Activated CD4-positive, alpha-beta T cell treated with anti-CD3 and anti-CD28 coated beads, Interleukin-2, amount 50 U/mL, for 24 hours (primary cell): ENCODE measurements around the gene SYNE3.

Experiments
- DNase-seq, 2 donors: peaks; one replicate each; pipeline ENCODE4 v3.0.0-alpha.2; 2020; ENCODE audit warnings: low read depth in 1 of 2, low spot score in 1 of 2

SYNE3 gene

DNA sequence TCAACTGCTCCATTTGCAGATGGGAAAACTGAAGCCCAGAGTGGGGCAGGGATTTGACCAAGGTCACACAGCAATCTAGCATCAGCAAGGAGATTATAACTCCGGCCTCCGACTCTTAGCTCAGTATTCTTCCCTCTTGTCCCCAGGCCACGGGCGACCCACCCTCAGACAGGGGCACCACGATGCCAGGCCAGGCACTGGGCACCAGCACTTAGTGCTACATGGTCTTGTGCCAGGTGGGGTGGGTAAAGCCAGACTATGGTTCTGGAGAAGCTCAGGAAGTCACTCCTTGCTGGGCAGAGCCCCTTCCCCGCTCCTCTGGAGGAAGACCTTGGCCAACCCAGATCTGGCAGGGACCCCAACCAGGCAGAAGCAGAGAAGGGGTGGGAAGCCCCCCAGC, 41.5 kb downstream of the SYNE3 start:
- no peak for DNase-seq

DNA sequence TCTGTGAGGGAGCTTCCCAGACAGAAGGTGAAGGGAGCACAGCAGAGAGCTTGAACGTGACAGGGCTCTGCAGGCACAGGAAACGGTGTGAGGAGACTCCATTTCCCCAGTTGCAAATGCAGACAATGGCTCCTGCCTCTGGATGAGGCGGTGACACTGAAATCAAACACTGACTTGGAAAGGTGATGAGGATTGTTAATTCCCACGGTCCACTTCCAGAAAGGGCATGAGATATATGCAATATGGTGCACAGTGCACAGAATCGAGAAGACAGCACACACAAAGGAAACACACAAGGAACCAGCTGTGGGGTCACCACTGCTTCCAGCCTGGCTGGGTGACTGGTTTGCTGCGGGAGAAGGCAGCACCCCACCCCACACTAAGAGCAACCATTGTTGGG, 42.0 kb downstream of the SYNE3 start:
- DNase-seq, result no peak

DNA sequence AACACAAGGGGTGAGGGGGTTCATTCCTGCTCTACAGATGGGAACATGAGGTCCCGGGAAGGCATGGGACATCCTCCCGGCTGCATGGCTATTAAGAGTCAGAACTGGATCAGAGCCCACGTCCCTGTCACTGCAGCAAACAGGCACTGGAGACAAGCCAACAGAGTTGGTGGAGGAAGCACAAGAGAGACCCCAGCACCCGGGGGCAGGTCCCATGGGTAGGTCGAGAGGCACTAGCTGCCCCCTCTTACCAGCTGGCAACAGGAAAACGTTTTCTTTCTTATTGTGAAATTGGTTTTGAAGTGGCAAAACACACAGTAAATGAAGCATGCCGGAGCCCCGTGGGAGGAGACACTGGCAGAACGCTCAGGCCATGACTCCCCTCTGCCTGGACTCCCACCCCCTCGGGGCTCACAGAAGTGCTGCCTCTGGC, 43.6 kb downstream of the SYNE3 start:
- DNase-seq, result no peak

DNA sequence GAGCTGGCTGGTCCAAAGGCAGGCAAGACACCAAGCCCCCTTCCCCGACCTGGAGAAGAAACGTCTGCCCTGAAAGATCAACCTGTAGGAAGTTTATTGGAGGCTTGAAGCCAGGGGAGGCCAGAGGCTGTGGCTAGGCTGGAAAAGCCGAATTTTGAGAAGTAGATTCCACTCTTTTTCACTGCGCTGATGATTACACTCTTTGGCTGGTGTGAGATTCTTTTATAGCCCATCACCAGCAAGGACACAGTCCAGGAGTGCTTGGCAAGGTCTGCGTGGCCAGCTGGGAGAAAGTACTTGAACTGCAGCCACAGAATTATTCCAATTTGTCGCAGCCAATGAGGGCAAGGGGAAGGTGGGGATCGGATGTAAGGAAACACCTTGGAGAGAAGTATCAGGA, 45.0 kb downstream of the SYNE3 start:
- DNase-seq, result no peak

DNA sequence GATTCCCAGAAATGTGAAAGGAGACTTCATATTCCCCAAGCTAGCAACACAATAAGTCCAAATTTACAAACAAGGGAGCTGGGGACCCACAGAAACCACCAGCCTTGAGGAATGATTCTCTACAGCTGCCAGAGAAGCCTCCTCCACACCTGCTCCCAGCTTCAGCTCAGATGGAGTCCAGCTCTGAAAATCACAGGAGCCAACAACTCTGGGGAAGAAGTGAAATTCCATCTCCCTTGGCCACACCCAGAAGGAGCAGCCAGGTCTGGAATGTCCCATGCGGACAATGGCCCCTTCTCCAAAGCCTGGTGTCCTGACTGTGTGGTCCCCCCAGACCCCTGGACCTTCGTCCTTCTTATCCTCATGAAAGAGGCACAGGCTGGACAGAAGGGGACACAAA, 45.4 kb downstream of the SYNE3 start:
- no peak for DNase-seq

DNA sequence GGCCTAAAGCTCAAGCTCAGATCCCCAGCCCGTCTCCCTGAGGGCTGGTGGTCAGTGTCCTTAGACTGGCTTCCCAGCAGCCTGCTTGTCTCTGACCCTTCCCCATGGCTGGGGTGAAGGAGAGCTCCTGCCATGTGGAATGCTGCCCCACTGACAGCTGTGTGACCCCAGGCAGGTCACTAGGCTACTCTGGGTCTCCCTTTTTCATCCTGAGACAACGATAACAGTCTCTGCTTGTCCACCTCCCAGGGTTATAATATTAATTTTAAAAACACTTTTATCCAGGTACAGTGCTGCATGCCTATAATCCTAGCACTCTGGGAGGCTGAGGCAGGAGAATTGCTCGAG, 47.3 kb downstream of the SYNE3 start:
- no peak for DNase-seq

DNA sequence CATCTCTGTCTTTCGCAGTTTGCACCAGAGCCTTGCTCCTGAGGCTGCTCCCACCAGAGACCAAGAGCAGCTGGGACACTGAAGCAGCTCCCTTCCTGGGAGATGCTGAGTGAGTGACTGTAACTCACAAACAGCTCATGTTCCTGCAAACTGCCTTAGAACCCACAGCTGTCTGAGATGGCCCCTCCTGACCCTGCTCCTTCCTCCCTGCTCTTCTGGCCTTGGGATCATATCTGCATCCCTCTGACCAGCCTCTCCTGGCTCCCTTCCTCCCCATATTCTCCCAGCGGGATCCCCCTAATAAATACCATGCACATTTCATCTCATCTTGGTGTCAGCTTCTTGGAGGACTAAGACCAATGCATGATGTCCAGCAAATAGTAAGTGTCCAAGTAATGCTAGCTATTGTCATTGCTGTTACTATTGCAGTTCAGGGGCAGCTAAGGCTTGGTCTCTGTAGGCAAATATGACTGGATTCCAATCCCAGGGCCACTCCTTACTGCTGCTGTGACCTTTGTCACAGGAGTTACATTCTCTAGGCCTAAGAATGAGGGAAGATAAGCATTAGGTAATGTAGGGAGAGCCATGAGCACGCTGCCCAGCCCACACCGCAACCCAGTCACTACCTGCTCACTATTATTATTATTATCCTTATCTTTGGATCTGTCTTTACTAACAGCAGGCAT, 47.9 kb downstream of the SYNE3 start:
- DNase-seq, result no peak

DNA sequence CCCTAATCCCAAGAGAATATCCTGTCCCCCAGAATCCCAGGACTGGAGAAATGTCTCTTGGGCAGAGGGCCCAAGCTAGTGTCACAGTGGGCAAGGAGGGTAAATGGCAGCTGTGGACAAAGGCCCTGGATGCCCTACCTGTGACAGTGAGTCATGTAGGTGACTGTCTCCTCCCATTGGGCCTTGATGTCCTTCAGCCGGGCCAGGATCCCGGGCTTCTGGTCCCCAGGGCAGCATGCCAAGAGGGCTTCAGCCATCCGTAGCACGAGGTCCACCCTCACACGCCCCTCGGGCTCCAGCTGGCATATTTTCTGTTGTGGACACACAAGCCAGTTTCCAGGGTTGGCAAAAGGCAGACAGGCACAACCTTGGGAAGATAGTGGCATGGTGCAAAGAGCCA, 48.8 kb downstream of the SYNE3 start:
- no peak for DNase-seq

DNA sequence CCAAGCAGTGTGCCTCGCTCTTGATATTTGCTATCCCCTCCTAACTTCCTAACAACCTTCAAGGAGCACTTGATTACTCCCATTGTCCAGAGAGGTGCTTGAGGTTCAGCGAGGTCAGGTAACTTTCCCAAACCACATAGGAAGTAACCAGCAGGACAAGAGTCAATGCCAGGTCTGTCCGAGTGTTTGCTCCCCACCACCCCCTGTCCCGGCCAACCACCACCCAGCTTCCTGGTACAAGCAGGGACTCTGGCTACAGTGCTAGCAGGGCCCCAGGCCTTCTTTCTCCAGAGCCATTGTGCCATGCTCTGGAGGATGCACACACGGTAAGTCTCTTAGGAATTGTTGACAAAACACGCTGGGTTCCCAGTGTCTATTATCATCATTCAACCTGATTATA, 49.2 kb downstream of the SYNE3 start:
- DNase-seq, result no peak
